ENCODE results near the gene SLC6A12. TPM values are rescaled to one million over a fixed set of nuclear protein-coding genes. Genes with fewer than 3 reads are reported as not detected.

Gene SLC6A12
- total RNA-seq, 1 donor = not detected

DNA sequence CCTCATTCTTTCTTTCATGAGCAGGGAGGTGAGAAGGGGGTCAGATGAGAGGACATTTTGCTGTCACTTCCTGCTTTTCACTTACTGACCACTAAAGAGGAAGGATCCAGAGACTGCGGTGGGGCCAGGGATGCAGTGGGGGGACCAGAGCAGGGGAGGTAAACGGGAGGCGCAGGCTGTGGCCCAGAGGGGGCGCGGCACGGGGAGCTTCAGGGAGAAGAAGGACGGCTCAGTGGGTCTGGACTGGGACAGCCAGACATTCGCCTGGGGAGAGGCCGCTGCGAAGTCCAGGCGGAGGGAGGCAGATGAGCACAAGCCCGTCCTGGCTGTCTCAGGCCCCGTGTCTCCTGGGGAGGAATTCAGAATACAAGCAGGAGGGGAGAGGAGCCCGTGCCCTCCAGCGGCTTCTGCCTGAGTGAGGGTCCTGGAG lies 41.2 kb downstream of the SLC6A12 start:
- H3K27me3 ChIP-seq (ENCODE audit: insufficient read depth, low read length) = peaks cover 30% of the 10 kb centered on the region
- DNase-seq (ENCODE audit: insufficient read length, low spot score, missing footprints) = no peak
- H3K79me2 ChIP-seq (ENCODE audit: insufficient read depth, low read length) = no peaks in the 10 kb centered on the region
- no peak overlapping the region for H3K4me2 ChIP-seq (ENCODE audit: insufficient read depth, low read length)
- H3K4me3 ChIP-seq (ENCODE audit: insufficient read depth, low read length) = no peak overlapping the region
- peaks cover 5% of the 10 kb centered on the region for H3K4me1 ChIP-seq (ENCODE audit: insufficient read depth, low read length)
- TF ChIP-seq, protein P1, sequence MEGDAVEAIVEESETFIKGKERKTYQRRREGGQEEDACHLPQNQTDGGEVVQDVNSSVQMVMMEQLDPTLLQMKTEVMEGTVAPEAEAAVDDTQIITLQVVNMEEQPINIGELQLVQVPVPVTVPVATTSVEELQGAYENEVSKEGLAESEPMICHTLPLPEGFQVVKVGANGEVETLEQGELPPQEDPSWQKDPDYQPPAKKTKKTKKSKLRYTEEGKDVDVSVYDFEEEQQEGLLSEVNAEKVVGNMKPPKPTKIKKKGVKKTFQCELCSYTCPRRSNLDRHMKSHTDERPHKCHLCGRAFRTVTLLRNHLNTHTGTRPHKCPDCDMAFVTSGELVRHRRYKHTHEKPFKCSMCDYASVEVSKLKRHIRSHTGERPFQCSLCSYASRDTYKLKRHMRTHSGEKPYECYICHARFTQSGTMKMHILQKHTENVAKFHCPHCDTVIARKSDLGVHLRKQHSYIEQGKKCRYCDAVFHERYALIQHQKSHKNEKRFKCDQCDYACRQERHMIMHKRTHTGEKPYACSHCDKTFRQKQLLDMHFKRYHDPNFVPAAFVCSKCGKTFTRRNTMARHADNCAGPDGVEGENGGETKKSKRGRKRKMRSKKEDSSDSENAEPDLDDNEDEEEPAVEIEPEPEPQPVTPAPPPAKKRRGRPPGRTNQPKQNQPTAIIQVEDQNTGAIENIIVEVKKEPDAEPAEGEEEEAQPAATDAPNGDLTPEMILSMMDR (IDR thresholded peaks at IDR 0.05; ENCODE audit: extremely low read depth, low read depth, low read length) = no peak
- no peaks in the 10 kb centered on the region for H3K36me3 ChIP-seq (ENCODE audit: insufficient read depth, low read length)
- no peak overlapping the region for H3K27ac ChIP-seq (ENCODE audit: low read depth, low read length)
- H3K9me3 ChIP-seq (ENCODE audit: low read depth, low read length) = no peaks in the 10 kb centered on the region
- no peak overlapping the region for H2AFZ ChIP-seq (ENCODE audit: low read length)
- no peaks in the 10 kb centered on the region for H4K20me1 ChIP-seq (ENCODE audit: insufficient read depth, low read length)

DNA sequence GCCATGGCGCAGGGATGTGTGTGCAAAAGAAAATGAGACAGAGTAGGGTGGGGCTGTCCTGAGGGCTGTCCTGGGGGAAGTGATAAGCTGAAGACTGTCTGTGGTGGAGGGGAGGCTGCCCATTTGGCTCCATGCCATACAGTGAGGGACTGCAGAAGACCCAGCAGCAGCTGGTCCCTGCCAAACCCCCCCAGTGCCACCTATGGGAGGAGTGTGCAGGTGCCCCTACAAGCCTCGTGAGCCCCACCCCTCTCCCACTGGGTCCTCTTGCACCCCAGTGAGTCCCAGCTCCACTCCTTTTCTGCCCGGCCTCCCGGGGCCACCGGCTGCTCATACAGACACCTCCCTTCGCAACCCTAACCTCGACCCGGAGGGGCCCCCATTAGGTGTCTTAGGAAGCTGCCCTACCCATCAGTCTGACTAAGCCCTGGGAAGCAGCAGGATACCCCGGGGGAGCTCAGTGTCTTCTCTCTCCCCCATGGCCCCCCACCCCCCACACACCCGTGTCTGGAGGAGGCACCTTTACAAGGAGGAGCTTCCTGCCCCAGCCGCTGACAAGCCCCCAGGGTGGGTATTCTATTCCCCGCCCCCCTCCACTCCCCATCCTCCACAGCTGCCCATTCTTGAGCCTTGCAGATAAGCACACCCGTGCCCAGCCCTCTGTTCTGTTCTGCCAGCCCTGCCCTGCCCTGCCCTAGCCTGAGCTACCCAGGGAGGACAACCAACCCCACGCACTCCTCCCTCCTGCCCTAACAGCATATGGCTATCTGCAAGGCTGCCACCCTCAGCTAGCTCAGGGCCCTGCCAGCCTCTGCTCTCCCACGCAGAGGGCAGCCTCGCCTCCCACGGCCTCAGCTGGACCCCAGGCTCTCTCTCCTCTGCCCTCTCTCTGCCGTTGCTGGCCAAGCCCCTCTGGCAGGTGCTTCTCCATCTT lies 41.9 kb downstream of the SLC6A12 start:
- no peaks in the 10 kb centered on the region for H3K79me2 ChIP-seq (ENCODE audit: insufficient read depth, low read length)
- H3K27ac ChIP-seq (ENCODE audit: low read depth, low read length) = no peak overlapping the region
- H3K36me3 ChIP-seq (ENCODE audit: insufficient read depth, low read length) = no peaks in the 10 kb centered on the region
- H3K4me3 ChIP-seq (ENCODE audit: insufficient read depth, low read length) = no peak overlapping the region
- no peaks in the 10 kb centered on the region for H3K9me3 ChIP-seq (ENCODE audit: low read depth, low read length)
- H3K4me1 ChIP-seq (ENCODE audit: insufficient read depth, low read length) = peaks cover 5% of the 10 kb centered on the region
- no peak overlapping the region for H2AFZ ChIP-seq (ENCODE audit: low read length)
- H4K20me1 ChIP-seq (ENCODE audit: insufficient read depth, low read length) = no peaks in the 10 kb centered on the region
- H3K27me3 ChIP-seq (ENCODE audit: insufficient read depth, low read length) = peaks cover 35% of the 10 kb centered on the region
- DNase-seq (ENCODE audit: insufficient read length, low spot score, missing footprints) = no peak
- no peak overlapping the region for H3K4me2 ChIP-seq (ENCODE audit: insufficient read depth, low read length)
- TF ChIP-seq, protein P1 (IDR thresholded peaks at IDR 0.05; ENCODE audit: extremely low read depth, low read depth, low read length) = no peak

DNA sequence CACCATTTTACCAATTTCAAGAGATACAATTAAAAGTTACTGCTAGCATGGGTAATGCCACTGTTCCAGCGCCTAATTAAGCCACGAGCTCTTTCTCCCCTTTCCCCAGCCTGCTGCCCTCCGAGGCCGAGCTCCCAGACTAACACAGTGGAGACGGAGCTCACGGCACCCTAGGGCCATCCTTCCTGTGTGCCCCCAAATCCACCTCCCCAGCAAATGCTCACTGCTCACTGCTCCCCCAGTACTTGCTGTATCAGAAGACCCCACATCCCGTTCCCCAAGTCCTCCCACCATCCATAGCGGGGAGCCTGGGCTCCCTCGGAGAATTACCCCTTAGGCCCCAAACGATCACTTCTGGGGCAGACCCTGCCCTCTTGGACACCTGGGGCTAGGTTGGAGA lies 42.7 kb downstream of the SLC6A12 start:
- Histone ChIP-seq H4K20me1 (ENCODE audit: insufficient read depth, low read length) (no peaks in the 10 kb centered on the region), H2AFZ (ENCODE audit: low read length) (no peak overlapping the region), H3K4me1 (ENCODE audit: insufficient read depth, low read length) (no peaks in the 10 kb centered on the region), H3K27me3 (ENCODE audit: insufficient read depth, low read length) (peaks cover 35% of the 10 kb centered on the region), H3K4me2 (ENCODE audit: insufficient read depth, low read length) (no peak overlapping the region), H3K79me2 (ENCODE audit: insufficient read depth, low read length) (no peaks in the 10 kb centered on the region), H3K27ac (ENCODE audit: low read depth, low read length) (no peak overlapping the region), H3K36me3 (ENCODE audit: insufficient read depth, low read length) (no peaks in the 10 kb centered on the region), H3K4me3 (ENCODE audit: insufficient read depth, low read length) (no peak overlapping the region), H3K9me3 (ENCODE audit: low read depth, low read length) (no peaks in the 10 kb centered on the region)
- TF ChIP-seq, protein P1 (IDR thresholded peaks at IDR 0.05; ENCODE audit: extremely low read depth, low read depth, low read length) = no peak
- no peak for DNase-seq (ENCODE audit: insufficient read length, low spot score, missing footprints)
